Duodenal mucosa (tissue), 2 donors: ENCODE measurements around the gene COL6A2.

Experiments
- H3K27ac ChIP-seq: one replicate; pipeline ENCODE4 v1.7.0; 2013; ENCODE audit warnings: low read depth, low read length
- H3K27me3 ChIP-seq, 2 donors: one replicate each; pipeline ENCODE4 v1.7.0; 2013; ENCODE audit warnings: low read length in 2 of 2, control low read depth in 1 of 2; ENCODE audit not compliant: insufficient read depth in 2 of 2, control insufficient read depth in 1 of 2
- H3K36me3 ChIP-seq, 2 donors: one replicate each; pipeline ENCODE4 v1.7.0; 2013; ENCODE audit warnings: low read length in 2 of 2, control low read depth in 1 of 2; ENCODE audit not compliant: insufficient read depth in 2 of 2, control insufficient read depth in 1 of 2
- H3K4me1 ChIP-seq, 2 donors: one replicate each; pipeline ENCODE4 v1.7.0; 2013; ENCODE audit warnings: low read length in 2 of 2, control low read depth in 1 of 2; ENCODE audit not compliant: insufficient read depth in 2 of 2, control insufficient read depth in 1 of 2
- H3K4me3 ChIP-seq, 2 donors: one replicate each; pipeline ENCODE4 v1.7.0; 2013; ENCODE audit warnings: low read length in 2 of 2, low read depth in 1 of 2
- H3K9ac ChIP-seq, 2 donors: one replicate each; pipeline ENCODE4 v1.7.0; 2013; ENCODE audit warnings: low read length in 2 of 2, low read depth in 1 of 2
- H3K9me3 ChIP-seq, 2 donors: one replicate each; pipeline ENCODE4 v1.7.0; 2013; ENCODE audit warnings: low read length in 2 of 2, control low read depth in 1 of 2; ENCODE audit not compliant: control insufficient read depth in 1 of 2

The COL6A2 gene

GRCh38 chr21:46112725-46113215, 14.9 kb downstream of the COL6A2 start:
- no peak overlapping the region for H3K9ac ChIP-seq
- no peaks in the 10 kb centered on the region for H3K9me3 ChIP-seq
- H3K4me3 ChIP-seq: no peak overlapping the region
- H3K27me3 ChIP-seq: no peaks in the 10 kb centered on the region
- no peaks in the 10 kb centered on the region for H3K4me1 ChIP-seq
- no peak overlapping the region for H3K27ac ChIP-seq
- H3K36me3 ChIP-seq: peaks cover 0 to 9% of the 10 kb centered on the region in 2 donors

GRCh38 chr21:46113497-46114176, 15.7 kb downstream of the COL6A2 start:
- H3K4me1 ChIP-seq: no peaks in the 10 kb centered on the region
- peaks cover 0 to 9% of the 10 kb centered on the region in 2 donors for H3K36me3 ChIP-seq
- H3K9me3 ChIP-seq: no peaks in the 10 kb centered on the region
- no peak overlapping the region for H3K27ac ChIP-seq
- H3K4me3 ChIP-seq: no peak overlapping the region
- no peaks in the 10 kb centered on the region for H3K27me3 ChIP-seq
- H3K9ac ChIP-seq: no peak overlapping the region

GRCh38 chr21:46114963-46115362, 17.1 kb downstream of the COL6A2 start:
- no peak overlapping the region for H3K9ac ChIP-seq
- H3K4me3 ChIP-seq: no peak overlapping the region
- H3K36me3 ChIP-seq: peaks cover 0 to 9% of the 10 kb centered on the region in 2 donors

GRCh38 chr21:46115441-46116188, 17.7 kb downstream of the COL6A2 start:
- no peaks in the 10 kb centered on the region for H3K27me3 ChIP-seq
- H3K4me1 ChIP-seq: no peaks in the 10 kb centered on the region
- no peaks in the 10 kb centered on the region for H3K9me3 ChIP-seq
- no peak overlapping the region for H3K9ac ChIP-seq
- H3K4me3 ChIP-seq: no peak overlapping the region
- H3K27ac ChIP-seq: no peak overlapping the region
- peaks cover 0 to 9% of the 10 kb centered on the region in 2 donors for H3K36me3 ChIP-seq

More at GRCh38 chr21:46114963-46115362, 17.1 kb downstream of the COL6A2 start:
- Histone ChIP-seq H3K27me3 (no peaks in the 10 kb centered on the region), H3K4me1 (no peaks in the 10 kb centered on the region), H3K27ac (no peak overlapping the region), H3K9me3 (no peaks in the 10 kb centered on the region)

GRCh38 chr21:46116189-46116775, 18.4 kb downstream of the COL6A2 start:
- H3K36me3 ChIP-seq: peaks cover 0 to 10% of the 10 kb centered on the region in 2 donors
- H3K9me3 ChIP-seq: no peaks in the 10 kb centered on the region
- H3K4me1 ChIP-seq: no peaks in the 10 kb centered on the region
- no peaks in the 10 kb centered on the region for H3K27me3 ChIP-seq
- no peak overlapping the region for H3K27ac ChIP-seq
- H3K9ac ChIP-seq: no peak overlapping the region
- H3K4me3 ChIP-seq: no peak overlapping the region

- no peak overlapping the region for H3K9ac ChIP-seq
- no peaks in the 10 kb centered on the region for H3K9me3 ChIP-seq
- H3K36me3 ChIP-seq: peaks cover 0 to 12% of the 10 kb centered on the region in 2 donors
- H3K27ac ChIP-seq: no peak overlapping the region
- no peaks in the 10 kb centered on the region for H3K27me3 ChIP-seq
- no peak overlapping the region for H3K4me3 ChIP-seq
- H3K4me1 ChIP-seq: no peaks in the 10 kb centered on the region
Observed at GRCh38 chr21:46116776-46117585, 19.1 kb downstream of the COL6A2 start.

- Histone ChIP-seq H3K9ac (no peak overlapping the region), H3K36me3 (peaks cover 0 to 12% of the 10 kb centered on the region in 2 donors), H3K4me3 (no peak overlapping the region), H3K4me1 (no peaks in the 10 kb centered on the region), H3K27ac (no peak overlapping the region), H3K27me3 (no peaks in the 10 kb centered on the region), H3K9me3 (no peaks in the 10 kb centered on the region)
Observed at GRCh38 chr21:46117586-46118315, 19.8 kb downstream of the COL6A2 start.

- H3K9ac ChIP-seq: no peak overlapping the region
- no peaks in the 10 kb centered on the region for H3K27me3 ChIP-seq
- H3K9me3 ChIP-seq: no peaks in the 10 kb centered on the region
- H3K36me3 ChIP-seq: peaks cover 0 to 12% of the 10 kb centered on the region in 2 donors
- no peak overlapping the region for H3K27ac ChIP-seq
- no peak overlapping the region for H3K4me3 ChIP-seq
- H3K4me1 ChIP-seq: no peaks in the 10 kb centered on the region
Observed at GRCh38 chr21:46118316-46119143, 20.6 kb downstream of the COL6A2 start.
